ENCODE measurements around the gene LRRTM1. TPM values are rescaled to one million over a fixed set of nuclear protein-coding genes. Genes with fewer than 3 reads are reported as not detected.

The LRRTM1 gene
- total RNA-seq, 1 experiment from 2014 or later = not detected

- no peak for DNase-seq
- Histone ChIP-seq H3K27me3 (0 out of 2 replicates have a peak, but pooled peaks cover 5% of the 10 kb centered on the region), H3K9me3 (replicated peaks) (no peaks in the 10 kb centered on the region), H3K4me1 (no peaks in the 10 kb centered on the region), H3K27ac (no peak overlapping the region), H3K4me3 (no peak overlapping the region), H3K36me3 (no peaks in the 10 kb centered on the region)
Observed at GRCh38 chr2:80288576-80288975, 16.0 kb downstream of the LRRTM1 start.

DNA sequence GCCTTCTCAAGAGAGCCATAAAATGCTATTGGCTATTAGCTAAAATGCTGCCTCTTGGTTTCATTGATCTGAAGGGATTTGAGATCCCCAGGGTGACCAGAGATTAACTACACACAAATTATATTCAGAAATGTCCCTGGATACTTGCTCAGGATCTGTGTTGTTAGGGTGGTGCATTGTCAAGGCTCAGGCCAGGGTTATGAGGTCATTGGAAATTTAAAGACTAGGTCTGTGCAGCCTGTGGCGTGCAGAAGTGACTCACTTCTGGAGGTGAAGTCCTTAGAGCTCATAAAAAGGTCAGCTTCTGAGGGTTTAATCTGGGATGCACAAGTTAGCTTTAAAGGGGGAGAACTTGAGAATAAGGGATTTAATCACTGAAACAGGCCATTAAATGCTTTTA, 23.5 kb downstream of the LRRTM1 start:
- H3K27me3 ChIP-seq = no peaks in the 10 kb centered on the region
- H3K36me3 ChIP-seq = no peaks in the 10 kb centered on the region
- no peak overlapping the region for H3K4me3 ChIP-seq
- H3K4me1 ChIP-seq = no peaks in the 10 kb centered on the region
- H3K9me3 ChIP-seq (replicated peaks) = no peaks in the 10 kb centered on the region
- DNase-seq = no peak
- no peak overlapping the region for H3K27ac ChIP-seq

DNA sequence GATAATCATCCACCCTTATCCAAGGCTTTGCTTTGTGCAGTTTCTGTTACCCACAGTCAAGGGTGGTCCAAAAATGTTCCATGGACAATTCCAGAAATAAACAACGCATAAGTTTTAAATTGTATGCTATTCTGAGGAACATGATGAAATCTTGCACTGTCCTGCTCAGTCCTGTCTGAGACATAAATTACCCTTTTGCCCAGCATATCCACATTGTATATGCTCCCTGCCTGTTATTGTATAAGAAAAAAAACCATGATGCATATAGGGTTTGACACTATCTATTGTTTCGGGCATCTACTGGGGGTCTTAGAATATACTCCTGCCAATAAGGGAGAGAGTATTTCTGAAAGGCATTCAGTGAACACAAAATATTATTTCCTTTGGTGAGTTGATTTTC, 24.0 kb downstream of the LRRTM1 start:
- H3K9me3 ChIP-seq (replicated peaks) = no peaks in the 10 kb centered on the region
- H3K36me3 ChIP-seq = no peaks in the 10 kb centered on the region
- no peak for DNase-seq
- H3K4me1 ChIP-seq = no peaks in the 10 kb centered on the region
- H3K27ac ChIP-seq = no peak overlapping the region
- no peaks in the 10 kb centered on the region for H3K27me3 ChIP-seq
- H3K4me3 ChIP-seq = no peak overlapping the region

- Histone ChIP-seq H3K36me3 (no peaks in the 10 kb centered on the region), H3K4me1 (no peaks in the 10 kb centered on the region), H3K27me3 (peaks cover 9% of the 10 kb centered on the region), H3K27ac (no peak overlapping the region), H3K9me3 (replicated peaks) (no peaks in the 10 kb centered on the region), H3K4me3 (no peak overlapping the region)
- DNase-seq = no peak
Observed at GRCh38 chr2:80269806-80270205, 34.7 kb downstream of the LRRTM1 start.

DNA sequence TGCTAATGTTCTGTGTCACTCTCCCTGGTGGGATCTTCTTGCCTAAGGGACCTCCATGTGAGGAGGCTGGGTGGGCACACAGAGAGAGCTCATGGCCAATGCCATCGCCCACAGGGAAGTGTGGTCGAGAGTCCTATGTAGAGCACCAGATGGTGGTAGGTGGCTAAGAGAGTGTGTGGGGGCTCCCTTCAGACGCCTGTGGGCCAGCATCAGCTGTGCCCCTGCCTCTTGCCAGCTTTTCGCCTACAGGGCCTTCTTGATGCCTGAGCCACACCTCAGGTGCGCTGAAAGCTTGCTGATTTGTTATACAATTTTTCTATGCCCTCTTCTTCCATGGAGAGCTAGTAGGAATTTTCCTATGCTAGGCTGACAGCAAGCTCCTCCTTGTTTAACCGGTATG, 38.3 kb downstream of the LRRTM1 start:
- DNase-seq = no peak

DNA sequence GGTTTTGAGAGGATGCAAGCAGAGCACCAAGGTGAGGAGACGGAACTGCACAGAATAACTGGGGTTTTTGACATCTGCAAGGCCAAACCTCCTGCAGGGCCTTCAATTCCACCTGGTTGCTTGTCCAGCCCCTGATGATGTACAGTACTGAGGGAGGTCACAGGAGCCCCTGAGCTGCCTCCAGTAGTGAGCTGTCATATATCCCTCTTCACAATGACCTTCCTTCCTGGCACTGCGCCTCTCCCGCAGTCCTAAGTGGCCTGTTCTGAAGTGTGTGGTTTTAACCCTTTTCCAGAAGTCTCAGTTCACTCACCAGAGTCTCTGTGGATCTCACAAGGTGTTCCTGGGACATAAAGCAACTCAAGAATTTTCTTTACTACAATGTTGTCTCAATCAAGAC, 45.3 kb downstream of the LRRTM1 start:
- Histone ChIP-seq H3K36me3 (no peaks in the 10 kb centered on the region), H3K9me3 (replicated peaks) (no peaks in the 10 kb centered on the region), H3K4me1 (no peaks in the 10 kb centered on the region), H3K4me3 (no peak overlapping the region), H3K27me3 (peaks cover 37% of the 10 kb centered on the region; the same call in 1 of the 2 replicates), H3K27ac (no peak overlapping the region)
- DNase-seq = no peak

More for the DNA sequence above, 38.3 kb downstream of the LRRTM1 start:
- H3K27me3 ChIP-seq = peaks cover 16% of the 10 kb centered on the region; the same call in 1 of the 2 replicates
- no peaks in the 10 kb centered on the region for H3K9me3 ChIP-seq (replicated peaks)
- H3K4me3 ChIP-seq = no peak overlapping the region
- H3K36me3 ChIP-seq = no peaks in the 10 kb centered on the region
- H3K4me1 ChIP-seq = no peaks in the 10 kb centered on the region
- no peak overlapping the region for H3K27ac ChIP-seq

- Histone ChIP-seq H3K27ac (no peak overlapping the region), H3K36me3 (no peaks in the 10 kb centered on the region), H3K4me3 (no peak overlapping the region), H3K9me3 (replicated peaks) (no peaks in the 10 kb centered on the region), H3K27me3 (peaks cover 37% of the 10 kb centered on the region; the same call in 1 of the 2 replicates), H3K4me1 (no peaks in the 10 kb centered on the region)
- no peak for DNase-seq
Observed at GRCh38 chr2:80258793-80259192, 45.8 kb downstream of the LRRTM1 start.

DNA sequence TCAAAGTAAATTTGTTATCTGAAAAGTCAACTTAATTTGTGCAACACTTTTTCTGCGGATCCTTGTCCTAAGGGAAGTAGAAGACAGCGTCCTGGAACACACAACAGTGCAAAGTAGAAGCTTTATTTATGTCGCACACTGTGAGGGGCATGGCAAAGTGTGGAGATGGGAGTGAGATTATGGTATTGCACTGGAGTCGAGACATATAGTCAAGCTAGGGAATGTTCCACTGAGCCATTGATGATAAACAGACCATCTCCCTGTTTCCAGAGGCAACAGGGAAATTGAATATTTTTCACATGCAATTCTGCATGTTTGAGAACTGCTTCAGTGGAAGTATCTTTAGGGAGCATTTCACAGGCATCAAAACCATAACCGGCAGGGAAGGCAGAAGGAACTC, 46.2 kb downstream of the LRRTM1 start:
- Histone ChIP-seq H3K9me3 (replicated peaks) (no peaks in the 10 kb centered on the region), H3K4me1 (no peaks in the 10 kb centered on the region), H3K27ac (no peak overlapping the region), H3K4me3 (no peak overlapping the region), H3K27me3 (peaks cover 37% of the 10 kb centered on the region; the same call in 1 of the 2 replicates), H3K36me3 (no peaks in the 10 kb centered on the region)
- DNase-seq = no peak

- H3K27me3 ChIP-seq = peaks cover 32% of the 10 kb centered on the region; the same call in 1 of the 2 replicates
- no peaks in the 10 kb centered on the region for H3K9me3 ChIP-seq (replicated peaks)
- no peaks in the 10 kb centered on the region for H3K4me1 ChIP-seq
- no peak overlapping the region for H3K4me3 ChIP-seq
- no peak for DNase-seq
- no peaks in the 10 kb centered on the region for H3K36me3 ChIP-seq
- H3K27ac ChIP-seq = no peak overlapping the region
Observed at GRCh38 chr2:80257450-80257849, 47.1 kb downstream of the LRRTM1 start.

GRCh38 chr2:80256782-80257167, 47.8 kb downstream of the LRRTM1 start:
- Histone ChIP-seq H3K27ac (no peak overlapping the region), H3K27me3 (peaks cover 32% of the 10 kb centered on the region; the same call in 1 of the 2 replicates), H3K4me1 (no peaks in the 10 kb centered on the region), H3K36me3 (no peaks in the 10 kb centered on the region), H3K4me3 (no peak overlapping the region), H3K9me3 (replicated peaks) (no peaks in the 10 kb centered on the region)
- no peak for DNase-seq

DNA sequence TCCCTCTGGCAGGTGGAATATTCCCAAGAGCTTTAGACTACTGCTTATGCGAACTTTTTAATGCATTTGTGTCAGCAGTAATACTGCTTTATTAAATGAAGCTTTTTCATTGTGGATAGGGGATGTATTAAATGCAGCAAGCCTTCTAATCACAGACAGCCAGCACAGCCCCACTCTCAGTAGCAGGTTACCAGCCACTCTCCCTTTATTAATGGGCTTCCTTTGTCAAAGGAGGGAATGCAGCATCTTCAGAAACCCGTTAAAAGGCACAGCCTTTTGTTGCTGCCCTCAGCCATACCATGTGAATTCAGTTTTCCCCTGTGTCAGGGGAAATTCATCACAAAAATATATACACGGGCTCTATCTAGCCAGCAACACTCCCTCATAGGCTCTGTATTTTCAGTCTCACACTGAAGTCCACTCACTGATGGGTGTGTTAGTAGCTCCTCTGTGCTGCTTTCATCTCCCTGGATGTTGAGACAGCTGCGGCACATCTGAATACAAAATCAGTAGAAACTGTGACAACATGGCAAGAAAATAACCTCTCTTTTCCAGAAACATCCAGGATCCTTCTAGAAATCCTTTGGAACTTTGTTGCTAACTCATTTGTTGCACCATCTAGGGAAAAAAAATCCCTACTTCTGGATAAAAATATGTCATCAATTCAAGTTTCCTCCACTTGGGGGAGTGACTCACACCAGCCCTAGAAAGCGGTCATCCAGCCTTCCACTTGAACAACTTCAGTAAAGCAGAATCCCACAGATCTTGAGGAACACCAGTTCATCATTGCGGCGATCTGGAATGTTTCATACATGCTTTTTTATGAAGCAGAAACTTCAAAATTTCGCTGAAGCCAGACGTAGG, 48.4 kb downstream of the LRRTM1 start:
- Histone ChIP-seq H3K27ac (no peak overlapping the region), H3K4me3 (no peak overlapping the region), H3K4me1 (no peaks in the 10 kb centered on the region), H3K27me3 (peaks cover 26% of the 10 kb centered on the region; the same call in 1 of the 2 replicates), H3K9me3 (replicated peaks) (no peaks in the 10 kb centered on the region), H3K36me3 (no peaks in the 10 kb centered on the region)
- peak in 1 of 2 experiments; percentile 32 for DNase-seq

- Histone ChIP-seq H3K36me3 (no peaks in the 10 kb centered on the region), H3K4me1 (no peaks in the 10 kb centered on the region), H3K9me3 (replicated peaks) (no peaks in the 10 kb centered on the region), H3K27ac (no peak overlapping the region), H3K4me3 (no peak overlapping the region), H3K27me3 (peaks cover 3% of the 10 kb centered on the region; the same call in 1 of the 2 replicates)
- DNase-seq = no peak
Observed at GRCh38 chr2:80252294-80252986, 52.1 kb downstream of the LRRTM1 start.
